HFFc6 (cell line): Measurements from ENCODE around the gene MEF2C. TPM values are rescaled to one million over a fixed set of nuclear protein-coding genes. Genes with fewer than 3 reads are reported as not detected.
A peak's percentile ranks its signal among the peaks of the same experiment; 100 is the strongest.

Experiments
- DNase-seq: peaks from one replicate; pipeline ENCODE4 v3.0.0-alpha.2; 2018
- H3K27ac Mint-ChIP-seq: 2 replicates; pipeline ENCODE4 v1.8.0; 2020; ENCODE audit warnings: mild to moderate bottlenecking, mixed read lengths
- H3K27me3 Mint-ChIP-seq: 2 replicates; pipeline ENCODE4 v1.8.0; 2021; ENCODE audit warnings: mild to moderate bottlenecking, moderate library complexity, mixed read lengths; ENCODE audit not compliant: insufficient read depth
- H3K36me3 Mint-ChIP-seq: 2 replicates; pipeline ENCODE4 v1.8.0; 2021; ENCODE audit warnings: low read depth, mixed read lengths
- H3K4me1 Mint-ChIP-seq: 2 replicates; pipeline ENCODE4 v1.8.0; 2020; ENCODE audit warnings: low read depth, mixed read lengths
- H3K4me3 Mint-ChIP-seq: 2 replicates; pipeline ENCODE4 v1.8.0; 2020; ENCODE audit warnings: mild to moderate bottlenecking, moderate library complexity, mixed read lengths
- H3K9me3 Mint-ChIP-seq: 2 replicates; pipeline ENCODE4 v1.8.0; 2020; ENCODE audit warnings: mild to moderate bottlenecking, mixed read lengths
- total RNA-seq, 6 experiments: library from RNA; stranded (reverse); fragmentation: NEBNext Ultra II Directional; extraction: Animal tissue kit (Norgen Biotek cat#: 25700); gene quantifications; 2 replicates in 1 of 6; 3 replicates in 5 of 6; pipeline ENCODE4 v1.2.3, GENCODE V29; 2021
- TF ChIP-seq, protein P1 (sequence below): fragments of 200-600 bp; sonication (generic); IDR thresholded peaks from 2 replicates; pipeline ENCODE4 v1.5.0; 2021; ENCODE audit warnings: antibody characterized with exemption, mild to moderate bottlenecking

The MEF2C gene
- total RNA-seq, 6 experiments from 2014 or later: 3.6 to 12.6 (median 9.2) TPM

DNA sequence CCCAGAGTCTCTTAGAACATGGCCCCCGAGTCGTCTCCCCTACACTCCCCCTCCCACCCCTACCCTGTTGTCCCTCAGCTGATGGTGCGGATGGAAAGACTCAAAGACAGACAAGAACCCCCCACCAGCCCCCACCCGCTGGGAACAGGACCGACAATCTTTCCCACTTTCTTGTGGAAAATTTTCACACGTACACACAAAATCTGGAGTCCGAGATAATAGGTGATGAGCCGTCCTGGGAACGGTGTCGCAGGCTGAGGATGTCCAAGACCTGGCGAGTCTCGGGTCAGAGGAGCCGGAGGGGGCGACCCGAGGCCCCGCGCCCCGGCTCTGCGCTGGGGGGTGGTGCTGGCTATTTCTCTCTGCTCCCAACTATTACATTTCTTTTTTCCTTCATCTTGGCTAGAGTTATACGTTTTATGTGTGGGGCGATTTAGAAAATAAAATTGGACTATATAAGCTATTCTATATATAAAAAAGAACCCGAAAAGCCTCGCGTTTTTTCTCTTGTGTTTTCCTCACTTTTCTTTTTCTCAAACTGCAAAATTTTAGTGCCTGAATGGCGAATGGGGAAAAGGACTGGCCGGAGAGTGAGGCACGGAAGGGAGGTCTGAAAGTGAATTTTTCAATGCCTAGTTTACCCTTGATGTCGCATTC, 188.8 kb downstream of the MEF2C start:
- Mint-ChIP-seq H3K36me3 (no peaks in the 10 kb centered on the region), H3K27ac (no peak overlapping the region)
- TF ChIP-seq, protein P1, sequence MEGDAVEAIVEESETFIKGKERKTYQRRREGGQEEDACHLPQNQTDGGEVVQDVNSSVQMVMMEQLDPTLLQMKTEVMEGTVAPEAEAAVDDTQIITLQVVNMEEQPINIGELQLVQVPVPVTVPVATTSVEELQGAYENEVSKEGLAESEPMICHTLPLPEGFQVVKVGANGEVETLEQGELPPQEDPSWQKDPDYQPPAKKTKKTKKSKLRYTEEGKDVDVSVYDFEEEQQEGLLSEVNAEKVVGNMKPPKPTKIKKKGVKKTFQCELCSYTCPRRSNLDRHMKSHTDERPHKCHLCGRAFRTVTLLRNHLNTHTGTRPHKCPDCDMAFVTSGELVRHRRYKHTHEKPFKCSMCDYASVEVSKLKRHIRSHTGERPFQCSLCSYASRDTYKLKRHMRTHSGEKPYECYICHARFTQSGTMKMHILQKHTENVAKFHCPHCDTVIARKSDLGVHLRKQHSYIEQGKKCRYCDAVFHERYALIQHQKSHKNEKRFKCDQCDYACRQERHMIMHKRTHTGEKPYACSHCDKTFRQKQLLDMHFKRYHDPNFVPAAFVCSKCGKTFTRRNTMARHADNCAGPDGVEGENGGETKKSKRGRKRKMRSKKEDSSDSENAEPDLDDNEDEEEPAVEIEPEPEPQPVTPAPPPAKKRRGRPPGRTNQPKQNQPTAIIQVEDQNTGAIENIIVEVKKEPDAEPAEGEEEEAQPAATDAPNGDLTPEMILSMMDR: no peak

DNA sequence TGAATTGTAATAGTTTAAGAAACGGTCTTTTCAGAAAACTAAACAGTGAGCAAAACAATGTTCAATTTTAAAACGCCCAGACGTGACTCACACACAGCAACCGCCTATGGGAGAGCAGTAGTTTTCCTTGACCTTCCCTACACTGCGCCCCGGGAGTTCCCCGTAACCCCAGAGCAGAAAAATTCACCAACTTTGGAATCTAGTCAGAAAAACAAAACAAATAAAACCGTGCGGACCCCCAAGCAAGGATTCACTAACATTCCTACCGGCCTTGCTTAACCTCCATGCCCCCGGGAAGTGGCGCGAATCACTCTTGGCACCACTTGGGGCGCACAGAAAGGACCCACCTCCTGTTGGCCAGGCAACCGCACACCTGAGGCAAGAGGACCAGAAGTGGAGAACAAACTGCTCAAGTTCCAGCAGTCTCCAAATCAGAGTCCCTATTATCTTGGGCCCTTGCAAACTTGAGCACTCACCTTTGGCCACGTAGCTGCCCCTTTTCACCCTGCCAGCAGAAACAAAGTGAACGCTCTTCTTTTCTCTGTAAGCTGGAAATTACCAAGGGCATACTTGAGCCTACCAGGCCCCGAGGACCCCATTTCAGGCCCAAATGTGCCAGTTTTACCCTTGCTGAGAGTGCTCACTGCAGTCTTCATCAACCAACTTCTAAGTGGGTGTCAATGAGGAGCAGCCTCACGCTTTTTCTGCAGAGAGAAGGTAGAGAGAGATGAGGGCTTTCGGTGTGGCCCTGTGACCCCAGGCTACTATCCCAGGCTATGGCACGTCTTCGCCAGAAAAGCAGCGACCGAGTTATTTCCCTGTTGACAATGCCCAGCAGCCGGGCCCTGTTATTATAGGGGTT, 189.7 kb downstream of the MEF2C start:
- TF ChIP-seq, protein P1: 0 out of 2 replicates have a peak, but pooled peaks have one; percentile 26
- Mint-ChIP-seq H3K27ac (no peak overlapping the region), H3K4me1 (peaks cover 38% of the 10 kb centered on the region), H3K36me3 (no peaks in the 10 kb centered on the region), H3K9me3 (no peaks in the 10 kb centered on the region), H3K4me3 (peak overlapping the region; percentile 85), H3K27me3 (peaks cover 67% of the 10 kb centered on the region)
- peak; percentile 3 for DNase-seq

More for the DNA sequence above, 188.8 kb downstream of the MEF2C start:
- Mint-ChIP-seq H3K4me1 (peaks cover 38% of the 10 kb centered on the region), H3K27me3 (peaks cover 58% of the 10 kb centered on the region), H3K9me3 (no peaks in the 10 kb centered on the region), H3K4me3 (no peak overlapping the region)
- DNase-seq: no peak

DNA sequence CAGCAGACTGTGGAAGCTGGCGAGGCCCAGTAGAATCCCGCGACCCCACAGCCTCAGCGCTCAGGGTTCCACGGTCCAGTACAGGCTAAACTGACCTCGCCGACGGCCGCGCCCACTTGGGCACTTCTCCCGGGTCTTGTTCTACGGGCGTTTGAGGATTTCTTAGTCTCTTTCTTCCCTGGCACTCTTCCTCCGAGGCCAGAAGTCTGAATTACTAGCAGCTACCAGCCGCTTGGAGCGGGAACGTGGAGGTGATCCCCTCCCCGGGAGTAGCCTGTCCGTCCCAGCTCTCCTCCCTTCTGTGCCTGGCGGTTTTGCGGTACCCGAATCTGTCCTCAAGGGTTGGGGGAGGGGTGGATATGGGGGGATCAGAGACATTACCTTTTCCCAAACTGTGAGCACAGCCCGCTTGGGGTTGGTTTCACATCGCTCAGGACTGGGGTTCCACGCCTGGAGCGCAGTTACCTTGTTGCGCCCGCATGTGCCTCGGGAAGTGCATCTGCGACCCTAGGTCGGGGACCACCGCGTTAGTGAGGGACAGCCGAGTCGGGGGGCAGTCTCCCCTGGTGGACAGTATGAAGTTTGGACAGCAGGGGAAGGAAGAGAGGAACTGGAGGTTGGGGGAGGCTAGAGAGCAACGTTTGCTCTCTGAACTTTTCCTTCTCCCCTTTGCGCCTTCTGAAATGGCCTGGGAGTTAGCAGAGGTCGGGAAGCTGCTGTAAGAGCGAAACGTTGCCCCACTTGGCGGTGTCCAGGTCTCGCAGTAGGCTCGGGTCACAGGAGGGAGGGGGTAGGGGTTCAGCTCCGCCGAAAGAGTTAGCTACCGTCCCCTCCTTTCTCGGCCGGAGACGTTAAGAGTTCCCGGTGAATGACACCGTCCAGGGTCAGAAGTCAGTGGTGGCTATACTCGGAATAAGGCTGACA, 190.8 kb downstream of the MEF2C start:
- no peak for DNase-seq
- H3K4me1 Mint-ChIP-seq: peaks cover 38% of the 10 kb centered on the region
- peaks cover 77% of the 10 kb centered on the region for H3K27me3 Mint-ChIP-seq
- TF ChIP-seq, protein P1: no peak
- no peak overlapping the region; the same call in 1 of the 2 replicates for H3K27ac Mint-ChIP-seq
- H3K4me3 Mint-ChIP-seq: peak overlapping the region; percentile 85
- no peaks in the 10 kb centered on the region for H3K36me3 Mint-ChIP-seq
- H3K9me3 Mint-ChIP-seq: no peaks in the 10 kb centered on the region

DNA sequence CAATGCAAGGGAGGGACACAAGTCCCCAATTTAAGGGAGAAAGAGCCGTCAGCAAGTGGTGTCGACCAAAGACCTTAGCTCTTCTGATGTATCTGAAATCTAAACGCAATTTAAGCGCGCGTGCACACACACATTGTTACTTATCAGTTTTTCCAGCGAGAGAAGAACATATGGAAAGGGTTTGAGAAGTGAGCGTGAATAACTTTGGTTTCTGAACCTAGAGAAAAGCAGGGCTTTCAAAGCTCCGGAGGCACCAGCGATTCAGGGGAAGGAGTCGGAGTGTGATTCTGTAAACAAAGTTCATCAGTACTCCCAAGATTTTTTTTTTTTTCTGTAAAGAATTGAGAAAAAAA, 191.8 kb downstream of the MEF2C start:
- DNase-seq: no peak
- Mint-ChIP-seq H3K36me3 (no peaks in the 10 kb centered on the region), H3K27me3 (peaks cover 87% of the 10 kb centered on the region), H3K9me3 (no peaks in the 10 kb centered on the region), H3K4me3 (peak overlapping the region; percentile 85), H3K27ac (no peak overlapping the region), H3K4me1 (peaks cover 38% of the 10 kb centered on the region)
- TF ChIP-seq, protein P1: peak; percentile 65
